Pancreas (tissue), 10 donors: Measurements from ENCODE around the gene MKKS. TPM values are rescaled to one million over a fixed set of nuclear protein-coding genes. Genes with fewer than 3 reads are reported as not detected.

Experiments
- ATAC-seq, 4 donors: fragments of 200-7000 bp; cut with Tn5 transposase; one replicate each; pipeline versions ENCODE4 v1.8.0 to v1.9.1; 2020; ENCODE audit warnings: mild to moderate bottlenecking in 4 of 4, moderate library complexity in 4 of 4
- DNase-seq, 6 donors: peaks; one replicate each; pipeline ENCODE4 v3.0.0-alpha.2; 2020
- FAIRE-seq: peaks from 2 replicates; lab custom pipeline; 2012; peaks lifted over from hg19 to GRCh38; lab: Jason Lieb, UNC
- H3K27ac ChIP-seq, 4 donors: fragments of 200-600 bp; sonication (generic); 1 replicate in 3 of 4; 2 replicates in 1 of 4; pipeline versions ENCODE4 v1.5.0 to v1.8.0; 2020
- H3K27me3 ChIP-seq, 4 donors: fragments of 200-600 bp; one replicate each; pipeline ENCODE4 v1.8.0; 2021
- H3K36me3 ChIP-seq, 3 donors: fragments of 200-600 bp; sonication (generic) in 1 of 3; one replicate each; pipeline versions ENCODE4 v1.5.0 to v1.8.0; 2020 to 2021
- H3K4me1 ChIP-seq, 3 donors: fragments of 200-600 bp; one replicate each; pipeline ENCODE4 v1.8.0; 2021
- H3K4me3 ChIP-seq, 4 donors: fragments of 200-600 bp; sonication (generic) in 2 of 4; one replicate each; pipeline versions ENCODE4 v1.5.0 to v1.8.0; 2020 to 2021
- H3K9me3 ChIP-seq, 4 donors: fragments of 200-600 bp; one replicate each; pipeline ENCODE4 v1.8.0; 2021
- CTCF ChIP-seq, 4 donors: fragments of 200-600 bp; sonication (generic) in 3 of 4; IDR thresholded peaks; one replicate each; pipeline versions ENCODE4 v1.5.0 to v1.8.0; 2021; ENCODE audit warnings: antibody characterized with exemption in 4 of 4
- WGBS, 2 donors: extraction: QIAGEN DNeasy Blood & Tissue Kit; methylation state at CpG; one replicate each; pipeline ENCODE4 v1.1.7; 2013; 5-methylcytosine and 5-hydroxymethylcytosine counted together
- intact Hi-C, 3 donors: fragments of 100-400 bp; cut with DNase I; formaldehyde crosslinking; loops; one replicate each; pipeline versions ENCODE4 v1.11.1 to v1.14.2; 2022
- polyA plus RNA-seq, 2 donors: library from polyadenylated mRNA; stranded (reverse); fragments of 200-250 nt; gene quantifications; one replicate each; pipeline ENCODE4 v1.2.3, GENCODE V29; 2013
- total RNA-seq, 6 donors: library from RNA; stranded (reverse); fragmentation: NEBNext Ultra II Directional in 4 of 6; extraction: Animal tissue kit (Norgen Biotek cat#: 25700) in 4 of 6; gene quantifications; one replicate each; pipeline versions ENCODE4 v1.2.1 to v1.2.4, GENCODE V29; 2021 to 2023
- donor health status: healthy with polysubstance abuse.
- donor health status: DM: no; HTN: no; CAD: no; lungs with moderate emphysema.
- donor health status: DM: no; HTN: no; CAD: no.
- donor health status: control.
- donor health status: control.
- donor health status: Bipolar disorder and iron deficiency.
- donor health status: DM: yes; HTN: yes; CAD: no.
- donor health status: DM: no; HTN: no; CAD: no.
- donor health status: DM: no; HTN: no; CAD: no.
- donor health status: DM: yes; HTN: yes; CAD: no.

MKKS gene
- total and polyA plus RNA-seq, 8 donors: 5.3 to 15.3 (median 7.4) TPM

- Histone ChIP-seq H3K4me3 (no peak overlapping the region), H3K4me1 (no peaks in the 10 kb centered on the region), H3K9me3 (no peaks in the 10 kb centered on the region), H3K27ac (no peak overlapping the region), H3K36me3 (no peaks in the 10 kb centered on the region), H3K27me3 (no peaks in the 10 kb centered on the region)
- FAIRE-seq (no peak), ATAC-seq (peak; percentile 76 to 83 (median 82)), DNase-seq (peak in 2 of 6 donors; percentile 33 to 35)
- intact Hi-C loops: no loop called here
- 39 to 60% methylated on average over 2 of the region's 2 CpGs for WGBS, 2 donors
- TF ChIP-seq CTCF (IDR thresholded peaks at IDR 0.05): no peak
Observed at GRCh38 chr20:10461495-10461894, 27.5 kb upstream of the MKKS start.

- H3K27me3 ChIP-seq: no peaks in the 10 kb centered on the region
- no peak for TF ChIP-seq CTCF (IDR thresholded peaks at IDR 0.05)
- H3K36me3 ChIP-seq: no peaks in the 10 kb centered on the region
- FAIRE-seq (no peak), ATAC-seq (no peak), DNase-seq (no peak)
- H3K9me3 ChIP-seq: no peaks in the 10 kb centered on the region
- no peak overlapping the region for H3K27ac ChIP-seq
- no peaks in the 10 kb centered on the region for H3K4me1 ChIP-seq
- intact Hi-C loops: no loop called here
- H3K4me3 ChIP-seq: no peak overlapping the region
Observed at GRCh38 chr20:10454151-10454750, 20.2 kb upstream of the MKKS start.

GRCh38 chr20:10453241-10453640 is 19.2 kb upstream of the MKKS start:
- intact Hi-C loops: no loop called here
- 64 to 72% methylated on average over 5 of the region's 5 CpGs for WGBS, 2 donors
- H3K4me1 ChIP-seq: no peaks in the 10 kb centered on the region
- TF ChIP-seq CTCF (IDR thresholded peaks at IDR 0.05): no peak
- no peaks in the 10 kb centered on the region for H3K36me3 ChIP-seq
- no peaks in the 10 kb centered on the region for H3K27me3 ChIP-seq
- peak in 2 of 4 donors; percentile 41 to 50 for ATAC-seq
- FAIRE-seq: no peak
- H3K4me3 ChIP-seq: no peak overlapping the region
- no peaks in the 10 kb centered on the region for H3K9me3 ChIP-seq
- no peak overlapping the region for H3K27ac ChIP-seq
- no peak for DNase-seq

- ATAC-seq: peak; percentile 22 to 62 (median 34)
- Histone ChIP-seq H3K4me3 (no peak overlapping the region), H3K27ac (no peak overlapping the region), H3K4me1 (peaks cover 0 to 6% (median 6%) of the 10 kb centered on the region in 3 donors), H3K9me3 (no peaks in the 10 kb centered on the region), H3K27me3 (no peaks in the 10 kb centered on the region), H3K36me3 (no peaks in the 10 kb centered on the region)
- 75 to 81% methylated on average over 2 of the region's 2 CpGs for WGBS, 2 donors
- no peak for DNase-seq
- TF ChIP-seq CTCF (IDR thresholded peaks at IDR 0.05): no peak
- intact Hi-C loops: no loop called here
- no peak for FAIRE-seq
Observed at GRCh38 chr20:10449270-10449669, 15.2 kb upstream of the MKKS start.
